HG02642 (cell line): ENCODE data around the gene REG1A.

Source experiments
- ATAC-seq: cut with Tn5 transposase; IDR thresholded peaks from one replicate; pipeline ENCODE4 v1.9.1; 2021; ENCODE audit warnings: mild to moderate bottlenecking; ENCODE audit not compliant: unreplicated experiment, poor library complexity

Gene REG1A

DNA sequence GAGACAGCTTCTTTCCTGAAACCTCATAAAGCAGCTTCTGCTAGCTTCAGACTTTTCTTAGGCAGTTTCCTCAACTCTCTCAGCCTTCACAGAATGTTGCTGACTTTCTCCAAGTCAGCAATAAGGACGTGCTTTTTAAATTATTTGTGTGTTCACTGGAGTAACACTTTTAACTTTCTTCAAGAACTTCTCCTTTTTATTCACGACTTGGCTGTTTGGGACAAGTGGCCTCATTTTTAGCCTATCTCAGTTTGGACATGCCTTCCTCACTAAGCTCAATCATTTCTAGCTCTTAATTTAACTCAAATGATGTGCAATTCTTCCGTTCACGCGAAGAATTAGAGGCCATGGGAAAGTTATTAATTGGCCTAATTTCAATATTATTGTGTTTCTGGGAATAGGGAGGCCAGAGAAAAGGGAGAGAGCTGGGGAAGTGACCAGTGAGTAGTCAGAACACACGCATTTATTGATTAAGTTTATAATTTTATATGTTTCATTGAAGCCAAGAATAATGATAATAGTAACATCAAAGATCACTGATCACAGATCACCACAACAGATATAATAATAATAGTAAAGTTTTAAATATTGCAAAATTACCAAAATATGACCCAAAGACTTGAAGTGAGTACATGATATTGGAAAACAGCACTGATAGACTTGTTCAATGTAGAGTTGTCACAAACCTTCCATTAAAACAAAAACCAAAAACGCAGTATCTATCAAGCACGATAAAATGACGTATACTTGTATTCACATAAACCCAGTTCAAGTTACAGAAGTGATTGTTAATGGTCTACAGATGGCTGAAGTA is 4.8 kb downstream of the REG1A start:
- no peak for ATAC-seq

DNA sequence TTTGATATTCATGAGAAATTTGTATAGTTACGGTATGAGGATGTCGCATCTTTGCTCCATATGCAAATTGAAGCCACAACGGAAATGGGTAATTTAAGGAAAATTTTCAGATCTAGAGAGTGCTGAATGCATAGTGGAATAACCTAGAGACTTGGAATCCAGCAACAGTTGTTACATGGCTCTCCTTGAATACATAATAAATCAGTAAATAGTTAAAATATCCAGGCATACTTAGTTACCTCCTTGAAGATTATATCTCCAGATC is 5.4 kb downstream of the REG1A start:
- ATAC-seq = no peak

DNA sequence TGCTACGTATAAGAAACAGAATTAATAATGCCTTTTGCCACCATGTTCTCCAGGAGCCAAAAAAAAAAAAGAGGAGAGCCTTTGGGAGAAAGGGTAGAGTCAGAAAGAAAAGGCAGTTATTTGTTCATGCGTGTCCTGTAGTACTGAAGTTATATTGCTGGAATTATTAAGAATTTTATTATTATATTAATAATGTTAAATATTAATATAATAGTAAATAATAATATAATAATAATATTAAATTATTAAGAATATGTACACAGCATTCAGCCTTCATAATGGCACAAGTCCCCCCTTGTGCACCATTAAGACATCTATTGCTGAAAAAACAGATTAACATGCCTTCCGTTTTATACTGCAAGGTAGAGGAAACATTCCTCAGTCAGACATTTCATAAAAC is 8.1 kb downstream of the REG1A start:
- no peak for ATAC-seq

GRCh38 chr2:79129260-79129659 is 9.0 kb downstream of the REG1A start:
- no peak for ATAC-seq

- no peak for ATAC-seq
Measured at GRCh38 chr2:79129804-79130203, 9.5 kb downstream of the REG1A start.

- ATAC-seq = no peak
Measured at GRCh38 chr2:79131687-79132086, 11.4 kb downstream of the REG1A start.

GRCh38 chr2:79138385-79138784 is 18.1 kb downstream of the REG1A start:
- ATAC-seq = no peak

DNA sequence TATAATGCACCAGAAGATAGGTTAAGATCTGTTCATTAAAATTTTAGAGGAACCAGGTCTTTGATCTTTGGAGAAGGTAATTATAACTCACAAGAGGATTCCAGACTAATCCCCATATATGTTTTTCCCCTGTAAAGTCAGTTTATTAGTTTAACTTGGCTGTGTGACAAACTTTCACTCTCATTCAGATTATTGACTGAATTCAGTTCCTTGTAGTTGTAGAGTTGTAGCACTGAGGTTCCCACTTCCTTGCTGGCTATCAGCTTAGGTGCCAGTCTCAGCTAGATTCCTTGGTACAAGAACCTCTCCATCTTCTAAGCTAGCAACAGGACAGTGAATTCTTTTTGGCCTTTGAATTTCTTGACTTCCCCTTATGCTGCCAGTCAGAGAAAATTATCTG is 19.1 kb downstream of the REG1A start:
- no peak for ATAC-seq

DNA sequence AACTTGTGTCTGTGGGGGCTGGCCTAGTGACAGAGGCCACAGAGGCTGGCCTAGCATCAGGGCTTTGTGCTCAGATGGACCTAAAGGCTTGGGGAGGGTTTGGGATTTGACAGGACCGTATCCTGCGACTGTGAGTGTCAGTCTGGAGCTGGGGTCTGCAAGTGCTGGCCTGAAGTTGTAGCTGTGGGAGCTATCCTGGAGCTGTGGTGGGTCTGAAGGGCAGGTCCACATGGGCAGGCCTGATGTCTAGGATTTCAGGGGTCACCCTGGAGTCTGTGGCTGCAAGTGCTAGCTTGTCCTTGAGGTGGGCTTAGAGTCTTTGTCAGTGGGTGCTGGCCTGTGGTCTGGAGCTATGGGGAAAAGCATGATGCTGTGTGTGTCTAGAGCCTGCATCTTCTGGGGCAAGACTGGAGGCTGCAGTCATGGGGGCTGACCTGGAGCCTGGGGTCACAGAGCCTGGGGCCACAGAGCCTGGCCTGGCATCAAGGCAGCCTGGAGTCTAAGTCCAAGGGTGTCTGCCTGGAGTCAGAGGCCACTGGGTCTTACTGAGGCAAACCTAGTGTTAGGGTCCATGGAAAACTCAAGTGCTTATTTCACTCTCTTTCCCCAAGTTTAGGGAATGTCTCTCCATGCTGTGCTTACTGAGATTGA is 35.7 kb downstream of the REG1A start:
- ATAC-seq = no peak

GRCh38 chr2:79159030-79159429 is 38.7 kb downstream of the REG1A start:
- ATAC-seq = no peak

DNA sequence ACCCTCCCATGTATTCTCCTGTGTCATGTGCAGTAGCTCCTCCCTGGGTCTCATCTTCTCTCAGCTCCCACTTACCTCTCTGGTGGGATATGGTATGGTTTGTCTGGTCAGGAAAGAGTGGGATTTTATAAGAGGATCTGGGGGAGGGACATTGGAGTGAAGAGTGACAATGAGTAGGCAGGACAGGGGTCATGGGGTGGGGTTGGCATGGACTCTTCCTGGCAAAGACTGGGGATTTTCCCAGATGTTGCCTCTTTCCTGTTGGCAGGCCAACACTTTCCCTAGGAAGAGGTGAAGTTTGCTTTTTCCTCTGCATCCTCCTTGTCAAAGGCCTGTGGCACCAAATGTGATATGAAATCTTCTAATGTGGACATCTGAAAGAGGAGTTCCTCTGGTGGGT is 39.4 kb downstream of the REG1A start, which contains the start of gene REG3A:
Gene REG3A (minus strand): TSS at position 101 of the 400 bp plus-strand sequence. CDS start 348 bp downstream, outside the sequence.
- ATAC-seq = no peak

DNA sequence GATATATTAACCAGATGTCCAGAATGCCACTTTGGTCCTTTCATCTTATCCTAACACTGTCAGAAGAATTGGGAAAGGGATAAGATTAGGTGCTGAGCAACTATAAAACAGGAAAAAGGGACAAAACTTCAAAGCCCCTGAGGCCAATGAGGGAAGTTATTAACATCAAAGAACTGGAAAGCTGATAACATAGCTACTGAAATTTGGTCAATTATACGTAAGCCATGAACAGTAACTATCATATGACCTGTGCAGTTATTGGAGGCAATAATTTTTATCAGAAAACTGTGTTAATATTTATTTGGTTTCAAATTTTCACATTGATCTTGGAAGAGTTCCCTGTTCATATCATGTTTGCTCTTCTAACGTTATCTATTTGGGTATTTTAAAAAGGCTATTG is 41.8 kb downstream of the REG1A start:
- ATAC-seq = no peak

GRCh38 chr2:79162801-79163200 is 42.5 kb downstream of the REG1A start:
- no peak for ATAC-seq

GRCh38 chr2:79171348-79171958 is 51.2 kb downstream of the REG1A start:
- ATAC-seq = no peak
